ENCODE data around the gene PTGIS.

DNA sequence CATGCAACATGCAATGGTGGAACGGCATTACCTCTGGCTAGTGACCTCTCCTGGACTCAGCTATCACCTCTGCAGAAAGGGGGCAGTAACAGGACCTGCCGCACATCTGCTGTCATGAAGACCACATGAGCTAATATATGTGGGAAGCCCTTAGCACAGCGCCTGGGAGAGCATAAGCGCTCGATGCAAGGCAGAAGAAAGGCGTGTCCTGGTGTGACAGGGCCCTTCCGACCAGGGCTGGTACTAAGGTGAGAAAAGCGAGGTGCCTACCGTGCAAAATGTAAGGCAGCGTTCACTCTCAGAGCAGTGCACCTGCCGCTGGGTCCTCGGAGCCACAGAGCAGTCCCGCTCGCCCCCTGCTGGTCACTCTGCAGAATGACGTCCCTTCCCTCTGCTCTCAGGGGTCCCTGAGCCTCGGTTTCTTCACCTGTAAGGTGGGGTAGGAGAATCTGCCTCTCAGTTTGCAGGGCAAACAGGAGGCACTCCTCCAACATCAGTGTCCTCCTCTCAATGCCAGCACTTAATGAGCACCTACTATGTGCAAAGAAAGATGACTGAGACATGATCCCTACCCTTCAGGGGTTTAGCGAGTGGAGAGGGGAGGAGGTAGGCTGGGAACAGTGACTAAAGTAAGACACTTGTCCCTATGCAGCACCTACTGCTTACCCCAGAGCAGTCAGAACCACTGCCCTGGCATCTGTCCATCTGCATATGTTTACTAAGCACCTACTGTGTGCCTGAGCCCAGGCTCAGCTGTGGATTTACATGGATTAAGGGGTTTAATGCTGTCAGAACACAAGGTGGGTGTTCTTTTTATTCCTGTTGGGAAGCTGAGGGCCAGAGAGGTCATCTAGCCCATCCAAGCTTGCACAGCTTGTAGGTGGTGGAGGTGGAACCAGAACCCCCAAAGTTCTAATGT, 41.1 kb upstream of the PTGIS start:
- TF ChIP-seq FOXM1 (IDR thresholded peaks at IDR 0.05; ENCODE audit: borderline replicate concordance) (no peak), SP1 (IDR thresholded peaks at IDR 0.05) (no peak), HDGF (IDR thresholded peaks at IDR 0.05; ENCODE audit: borderline replicate concordance) (no peak), FOXA1 (IDR thresholded peaks at IDR 0.05) (no peak), TARDBP (IDR thresholded peaks at IDR 0.05) (no peak), CTBP1 (IDR thresholded peaks at IDR 0.05; ENCODE audit: borderline replicate concordance) (no peak), ZNF384 (IDR thresholded peaks at IDR 0.05) (no peak), SUZ12 (IDR thresholded peaks at IDR 0.05) (no peak), BHLHE40 (IDR thresholded peaks at IDR 0.05; ENCODE audit: borderline replicate concordance) (no peak), NFRKB (IDR thresholded peaks at IDR 0.05) (no peak), FOXK2 (IDR thresholded peaks at IDR 0.05) (no peak), ARNT (IDR thresholded peaks at IDR 0.05) (no peak), L3MBTL2 (conservative IDR thresholded peaks at IDR 0.05) (no peak)

Data from HEK293T (cell line).